NCI-H82 (cell line): Measurements from ENCODE around the gene NCAM2.

Experiments used
- DNase-seq: peaks from one replicate; lab custom pipeline; 2025; lab: John Stamatoyannopoulos, UW

The NCAM2 gene

DNA sequence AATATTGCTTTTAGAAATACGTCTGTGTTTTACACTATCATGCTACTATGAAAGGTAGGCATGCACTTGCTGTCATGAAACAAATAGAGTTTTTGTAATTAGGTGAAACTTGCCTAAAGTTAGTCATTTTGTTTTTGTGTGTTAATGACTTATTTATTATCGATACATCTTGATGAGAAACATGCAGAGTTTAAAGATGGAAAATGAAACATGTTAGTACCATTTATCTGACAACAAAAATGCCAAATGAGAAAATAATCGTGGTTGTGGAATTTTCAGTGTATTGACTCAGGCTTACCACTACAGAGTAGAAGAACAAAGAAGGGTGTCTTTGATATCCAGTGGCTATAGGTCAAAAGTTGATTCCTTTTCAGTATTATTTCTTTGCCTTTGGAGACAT lies 105.5 kb downstream of the NCAM2 start:
- no peak for DNase-seq

DNA sequence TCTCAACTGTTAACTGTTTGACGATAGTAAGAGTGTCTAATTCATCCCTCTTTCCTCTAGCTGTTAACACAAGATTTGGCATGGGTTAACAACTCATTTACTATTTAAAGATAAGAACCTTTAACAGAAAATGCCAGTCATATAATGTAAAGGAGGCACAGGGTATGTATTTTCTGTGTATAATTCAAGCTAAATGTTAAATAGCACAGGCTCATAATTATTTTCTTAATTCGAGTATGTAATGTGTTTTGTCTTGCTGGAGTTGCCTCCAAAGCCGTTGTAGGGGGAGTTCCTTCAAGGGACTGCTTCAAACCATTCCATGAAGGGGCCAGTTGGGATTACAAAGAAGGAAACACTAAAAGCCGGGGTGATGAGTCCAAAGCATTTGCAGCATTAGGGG lies 111.5 kb downstream of the NCAM2 start:
- DNase-seq, result no peak

DNA sequence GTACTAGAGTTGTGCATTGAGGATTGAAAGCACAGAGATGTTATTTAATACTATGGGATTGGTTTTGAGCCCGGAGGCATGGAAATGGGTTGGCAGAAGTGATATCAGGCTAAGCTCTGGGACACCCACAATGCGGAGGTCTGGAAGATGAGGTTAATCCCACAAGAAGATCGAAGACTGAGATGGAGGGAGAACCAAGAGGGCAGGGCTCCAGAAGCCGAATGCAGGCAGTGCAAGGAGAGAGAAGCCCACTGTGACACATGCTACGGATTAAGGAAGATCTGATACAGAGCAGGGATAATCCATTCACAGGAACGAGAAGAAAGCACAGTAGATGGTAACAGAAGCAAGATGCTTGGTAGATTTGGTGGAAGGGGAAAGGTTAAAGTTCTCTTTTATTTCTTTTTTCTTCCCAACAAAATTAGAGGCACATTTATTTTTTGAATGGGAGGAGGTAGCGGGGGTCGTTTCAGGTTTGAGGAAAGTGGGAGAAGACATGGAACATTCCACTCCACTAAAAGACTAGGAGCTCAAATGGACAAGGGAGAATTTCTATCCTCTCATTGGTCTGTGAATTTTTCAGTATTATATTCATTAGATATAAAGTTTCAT lies 113.2 kb downstream of the NCAM2 start:
- DNase-seq, result peak; percentile 89

DNA sequence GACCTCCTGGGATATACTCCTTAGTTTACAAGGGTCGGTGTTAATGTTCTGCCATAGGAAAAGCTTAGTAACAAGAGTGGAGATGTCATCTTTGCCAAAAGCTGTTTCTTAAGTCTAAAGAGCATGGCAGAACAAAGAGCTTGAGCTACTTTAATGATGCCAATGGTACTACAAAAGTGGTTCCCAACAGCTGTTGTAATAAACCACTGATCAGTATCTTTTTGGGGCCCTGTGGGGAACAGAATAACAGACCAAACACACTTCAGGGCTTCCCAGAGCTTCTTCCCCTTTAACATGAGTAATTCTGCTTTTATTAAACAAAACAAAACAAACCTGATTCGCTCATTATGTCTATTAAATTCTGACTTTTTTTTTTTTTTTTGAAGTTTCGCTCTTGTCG lies 116.3 kb downstream of the NCAM2 start:
- no peak for DNase-seq

DNA sequence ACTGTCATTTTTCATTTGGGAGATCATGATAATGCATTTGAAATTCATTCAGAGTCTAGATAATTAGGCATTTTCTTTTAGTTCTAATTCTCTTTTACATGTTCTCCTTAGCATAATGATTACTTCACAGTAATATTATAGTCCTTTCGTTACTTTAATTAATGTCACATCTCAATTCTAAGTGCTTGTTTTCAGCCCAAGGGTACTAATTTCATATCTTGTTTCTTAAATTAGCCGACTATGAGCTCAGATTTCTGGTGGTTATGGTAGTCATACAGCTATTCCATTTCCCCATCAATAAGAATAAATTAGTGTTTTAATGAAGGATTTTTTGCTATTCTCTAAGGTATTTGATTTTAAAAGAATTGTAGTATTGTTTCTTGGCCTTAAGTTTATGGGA lies 120.9 kb downstream of the NCAM2 start:
- no peak for DNase-seq

DNA sequence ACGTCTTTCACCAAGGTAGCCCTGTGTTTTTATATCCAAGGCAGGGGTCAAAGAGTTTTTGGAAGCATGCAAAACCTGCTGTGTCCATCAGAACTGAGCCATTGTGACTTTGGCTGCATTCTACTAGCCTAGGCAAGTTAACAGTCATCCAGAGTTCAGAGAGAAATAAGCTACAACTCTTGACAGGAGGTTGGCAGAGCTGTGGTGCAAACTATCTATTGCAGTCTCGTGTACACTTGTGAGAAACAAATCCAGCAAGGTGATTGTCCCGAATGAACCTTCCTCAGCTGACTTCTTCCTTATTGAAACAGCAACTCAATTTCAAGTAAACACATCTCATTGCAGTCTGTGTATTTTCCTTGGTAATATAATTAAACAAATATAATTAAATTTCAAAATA lies 124.5 kb downstream of the NCAM2 start:
- no peak for DNase-seq

DNA sequence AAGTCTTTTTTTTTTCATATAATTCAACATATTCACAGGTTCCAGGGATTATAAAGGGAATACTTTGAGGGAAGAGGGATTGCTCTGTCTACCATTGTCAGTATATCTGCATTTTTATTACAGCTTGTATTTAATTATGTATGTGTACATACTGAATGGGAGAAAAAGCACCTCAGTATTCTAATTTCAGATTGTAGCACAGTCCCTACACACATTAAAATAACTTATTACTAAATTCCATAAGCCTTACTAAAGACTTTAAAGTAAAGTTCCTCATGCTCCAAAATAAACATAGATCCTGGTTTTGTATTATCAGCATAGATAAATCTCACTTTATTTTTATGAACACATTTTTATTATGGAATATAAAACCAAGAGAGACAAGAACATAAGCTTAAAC lies 134.2 kb downstream of the NCAM2 start:
- no peak for DNase-seq

DNA sequence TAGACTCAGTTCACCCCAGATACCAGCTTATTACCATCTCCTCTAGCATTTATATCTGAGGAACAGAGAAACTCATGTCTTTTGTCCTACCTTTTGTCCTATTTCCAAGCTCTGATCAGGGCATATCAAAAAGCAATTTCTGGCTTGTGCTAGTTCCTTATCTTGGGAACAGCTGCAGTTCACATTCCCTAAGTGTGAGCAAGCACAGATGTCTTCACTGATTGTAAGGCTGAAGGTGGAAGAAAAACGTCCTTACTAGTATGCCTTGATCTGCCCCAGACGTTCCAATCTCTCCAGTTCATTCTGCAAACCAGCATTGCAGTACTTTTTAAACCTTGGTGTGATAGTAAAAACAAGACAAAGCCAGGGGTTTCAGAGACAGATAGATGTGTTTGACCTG lies 139.8 kb downstream of the NCAM2 start:
- DNase-seq, result no peak

DNA sequence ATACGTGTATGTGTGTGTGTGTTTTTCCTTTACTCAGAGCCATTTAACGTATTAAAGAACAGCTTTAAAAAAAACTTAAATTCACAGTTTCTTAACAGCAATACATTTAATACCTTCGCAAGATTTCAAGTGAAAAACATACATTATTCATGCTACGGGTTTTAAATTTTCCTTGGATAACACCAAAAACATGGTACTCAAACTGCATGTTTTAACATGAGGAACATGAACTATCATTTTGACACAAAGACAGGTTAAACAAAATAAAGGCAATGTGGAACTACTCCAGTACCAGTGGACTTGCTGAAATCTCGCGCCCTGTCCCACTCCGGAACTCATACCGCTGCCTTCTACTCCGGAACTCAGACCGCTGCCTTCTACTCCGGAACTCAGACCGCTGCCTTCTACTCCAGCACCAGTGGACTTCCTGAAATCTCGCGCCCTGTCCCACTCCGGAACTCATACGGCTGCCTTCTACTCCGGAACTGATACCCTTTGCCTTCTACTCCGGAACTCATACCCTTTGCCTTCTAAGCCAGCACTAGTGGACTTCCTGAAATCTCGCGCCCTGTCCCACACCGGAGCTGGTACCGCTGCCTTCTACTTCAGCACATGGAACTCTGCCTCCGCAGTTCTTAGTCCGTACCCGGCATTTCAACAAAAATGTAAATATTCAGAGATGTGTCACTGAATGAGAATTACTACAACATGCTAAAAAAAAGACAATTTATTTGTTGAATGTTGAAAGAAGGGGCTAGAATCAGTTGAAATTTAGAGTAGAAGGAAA lies 148.6 kb downstream of the NCAM2 start:
- DNase-seq, result peak; percentile 62

DNA sequence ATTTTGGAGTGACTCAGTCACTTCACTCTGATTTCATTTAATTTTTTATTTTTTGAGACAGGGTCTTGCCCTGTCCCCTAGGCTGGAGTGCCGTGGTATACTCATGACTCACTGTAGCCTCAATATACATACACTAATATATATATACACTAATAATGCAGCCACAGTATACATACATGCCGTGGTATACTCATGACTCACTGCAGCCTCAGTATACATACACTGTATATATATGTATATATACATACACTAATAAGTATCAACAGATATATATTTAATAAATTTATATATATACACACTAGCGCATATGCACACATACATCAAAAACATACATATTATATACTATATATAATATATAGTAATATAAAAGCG lies 149.2 kb downstream of the NCAM2 start:
- DNase-seq, result no peak

DNA sequence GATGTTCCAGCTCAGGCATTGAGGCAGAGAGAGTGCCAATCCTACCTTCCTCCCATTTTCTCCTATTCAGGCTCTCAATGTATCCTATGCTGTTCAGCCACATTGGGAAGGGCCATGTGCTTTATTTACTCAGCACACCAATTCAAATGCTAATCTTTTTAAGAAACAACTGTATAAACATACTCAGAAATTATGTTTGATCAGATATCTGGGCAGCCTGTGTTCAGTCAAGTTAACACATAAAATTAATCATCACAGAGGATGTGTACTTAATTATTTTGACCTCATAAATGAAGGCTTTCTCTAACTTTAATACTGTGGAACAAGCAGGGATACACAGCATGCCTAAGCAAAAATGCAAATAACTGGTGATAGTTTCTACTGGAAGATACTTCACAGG lies 149.8 kb downstream of the NCAM2 start:
- no peak for DNase-seq

DNA sequence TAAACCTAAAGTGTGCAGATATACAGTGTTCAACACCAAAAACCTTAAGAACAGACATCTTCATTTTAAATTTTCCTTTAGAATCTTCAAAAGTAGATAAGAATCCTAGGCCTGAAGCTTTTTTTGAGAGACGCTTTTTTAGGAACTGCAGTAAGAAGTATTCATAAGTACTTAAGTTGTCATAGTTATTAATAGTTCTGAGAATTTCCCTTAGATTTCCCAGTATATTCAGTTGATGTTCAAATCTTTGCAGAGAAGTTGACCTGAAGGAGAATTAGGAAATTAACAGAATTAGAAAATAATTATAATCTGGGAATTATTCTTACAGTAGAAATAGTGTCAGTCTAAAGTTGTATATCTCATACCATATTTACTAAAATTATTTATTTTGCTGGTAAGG lies 150.3 kb downstream of the NCAM2 start:
- no peak for DNase-seq

DNA sequence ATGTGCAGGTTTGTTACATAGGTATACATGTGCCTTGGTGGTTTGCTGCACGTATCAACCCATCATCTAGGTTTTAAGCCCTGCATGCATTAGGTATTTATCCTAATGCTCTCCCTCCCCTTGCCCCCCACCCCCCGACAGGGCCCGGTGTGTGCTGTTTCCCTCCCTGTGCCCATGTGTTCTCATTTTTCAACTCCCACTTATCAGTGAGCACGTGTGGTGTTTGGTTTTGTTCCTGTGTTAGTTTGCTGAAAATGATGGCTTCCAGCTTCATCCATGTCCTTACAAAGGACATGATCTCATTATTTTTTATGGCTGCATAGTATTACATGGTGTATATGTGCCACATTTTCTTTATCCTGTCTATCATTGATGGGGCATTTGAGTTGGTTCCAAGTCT lies 151.2 kb downstream of the NCAM2 start:
- DNase-seq, result peak; percentile 12

DNA sequence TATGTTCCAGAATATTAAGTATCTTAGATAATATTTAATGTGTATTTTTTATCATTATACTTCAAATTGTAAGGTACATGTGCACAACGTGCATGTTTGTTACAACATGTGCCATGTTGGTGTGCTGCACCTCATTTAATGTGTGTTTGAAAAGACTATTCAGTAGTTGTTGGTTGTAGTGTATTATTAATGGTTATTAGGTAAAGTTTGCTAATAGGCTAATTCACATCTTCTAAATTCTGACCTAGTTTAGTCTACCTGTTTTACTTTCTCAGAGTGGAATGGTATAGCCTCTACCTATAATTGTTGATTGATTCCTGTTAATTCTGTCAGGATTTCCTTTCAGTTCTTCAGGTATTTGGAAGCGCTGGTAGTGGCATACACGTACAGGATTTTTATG lies 153.0 kb downstream of the NCAM2 start:
- no peak for DNase-seq

DNA sequence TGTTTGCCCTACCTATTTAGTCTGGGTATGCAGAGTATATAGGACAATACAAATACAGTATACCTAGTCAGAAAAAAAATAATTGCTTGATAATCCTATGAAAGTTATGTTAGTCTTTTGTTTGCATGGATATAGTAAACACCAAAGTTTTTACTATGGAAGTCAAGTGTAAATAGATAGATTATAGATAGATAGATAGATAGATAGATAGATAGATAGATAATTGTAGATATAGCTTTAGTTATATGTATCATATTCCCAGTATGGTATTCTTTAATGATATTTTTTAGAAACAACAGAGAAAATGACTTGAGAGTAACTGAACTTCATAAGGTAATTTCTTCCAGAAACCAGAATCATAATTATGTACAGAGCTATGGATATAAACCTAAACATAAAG lies 158.2 kb downstream of the NCAM2 start:
- no peak for DNase-seq

DNA sequence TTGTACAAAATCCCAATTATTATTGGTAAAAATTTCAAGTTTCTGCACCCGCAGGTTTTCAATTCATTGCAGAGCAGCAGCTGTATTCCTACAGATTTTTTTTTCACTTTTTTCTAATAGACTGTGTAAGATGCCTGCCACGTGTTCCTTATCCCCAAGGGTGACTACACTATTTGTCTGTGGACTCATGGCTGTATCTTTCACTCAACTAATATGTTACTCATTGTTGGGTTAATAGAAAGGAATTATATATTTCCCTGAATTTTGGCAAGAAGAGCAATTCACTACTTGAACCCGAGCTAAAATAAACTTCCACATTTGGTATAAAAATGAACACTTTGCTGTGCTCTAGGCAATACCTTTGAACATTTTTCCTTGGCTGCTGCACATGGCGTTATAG lies 158.7 kb downstream of the NCAM2 start:
- no peak for DNase-seq

DNA sequence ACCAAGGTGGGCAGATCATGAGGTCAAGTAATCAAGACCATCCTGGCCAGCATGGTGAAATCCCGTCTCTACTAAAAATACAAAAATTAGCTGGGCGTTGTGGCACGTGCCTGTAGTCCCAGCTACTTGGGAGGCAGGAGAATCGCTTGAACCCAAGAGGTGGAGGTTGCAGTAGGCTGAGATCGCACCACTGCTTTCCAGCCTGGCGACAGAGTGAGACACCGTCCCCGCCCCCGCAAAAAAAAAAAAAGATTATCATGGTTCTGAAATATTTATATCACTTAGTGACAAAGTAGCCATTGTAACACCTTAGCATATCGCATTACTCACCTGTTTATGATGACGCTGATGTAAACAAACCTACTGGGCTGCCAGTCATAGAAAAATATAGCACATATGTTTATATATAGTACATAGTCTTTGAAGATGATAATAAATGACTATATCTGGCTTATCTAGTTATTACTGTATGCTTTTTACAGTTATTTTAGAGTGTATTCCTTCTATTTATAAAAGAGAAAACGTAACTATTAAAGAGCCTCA lies 160.2 kb downstream of the NCAM2 start:
- DNase-seq, result no peak

DNA sequence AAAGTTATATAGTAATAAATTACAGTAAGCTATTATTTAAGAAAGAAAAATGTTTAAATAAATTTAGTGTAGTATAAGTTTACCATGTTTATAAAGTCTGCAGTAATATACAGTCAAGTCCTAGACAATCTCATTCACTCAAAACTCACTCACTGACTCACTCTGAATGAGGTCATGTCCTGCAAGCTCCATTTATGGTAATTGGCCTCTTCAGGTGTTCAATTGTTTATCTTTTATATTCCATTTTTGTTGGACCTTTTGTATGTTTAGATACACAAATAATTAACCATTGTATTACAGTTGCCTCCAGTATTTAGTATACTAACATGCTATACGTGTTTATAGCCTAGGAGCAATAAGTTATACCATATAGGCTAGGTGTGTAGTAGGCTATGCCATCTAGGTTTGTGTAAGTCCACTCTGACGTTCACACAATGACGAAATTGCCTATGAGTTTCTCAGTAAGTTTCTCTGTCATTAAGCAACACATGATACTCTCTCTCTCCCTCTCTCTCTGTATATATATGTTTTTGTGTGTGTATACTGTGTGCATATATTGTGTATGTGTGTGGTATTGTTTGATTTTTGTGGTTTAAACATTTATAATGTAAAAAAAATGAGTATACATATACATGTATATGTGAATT lies 161.2 kb downstream of the NCAM2 start:
- DNase-seq, result no peak

DNA sequence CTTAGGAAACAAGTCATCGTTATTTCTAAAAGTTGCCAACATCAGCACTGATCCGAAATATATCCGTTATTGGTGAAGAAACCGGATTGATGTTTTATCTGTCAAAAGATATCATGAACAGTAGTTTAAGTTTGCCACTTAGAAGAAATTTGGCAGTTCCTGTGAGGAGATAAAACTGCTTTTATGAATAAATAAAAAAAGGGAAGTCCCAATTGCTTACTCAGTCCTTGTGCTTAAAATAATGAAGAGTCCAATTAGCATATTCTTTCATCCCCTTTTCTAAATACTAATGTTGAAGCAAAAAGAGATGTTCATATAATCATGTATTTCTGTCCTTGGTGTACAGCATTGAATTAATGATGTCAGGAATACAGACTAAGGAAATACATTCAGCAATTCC lies 164.6 kb downstream of the NCAM2 start:
- no peak for DNase-seq

DNA sequence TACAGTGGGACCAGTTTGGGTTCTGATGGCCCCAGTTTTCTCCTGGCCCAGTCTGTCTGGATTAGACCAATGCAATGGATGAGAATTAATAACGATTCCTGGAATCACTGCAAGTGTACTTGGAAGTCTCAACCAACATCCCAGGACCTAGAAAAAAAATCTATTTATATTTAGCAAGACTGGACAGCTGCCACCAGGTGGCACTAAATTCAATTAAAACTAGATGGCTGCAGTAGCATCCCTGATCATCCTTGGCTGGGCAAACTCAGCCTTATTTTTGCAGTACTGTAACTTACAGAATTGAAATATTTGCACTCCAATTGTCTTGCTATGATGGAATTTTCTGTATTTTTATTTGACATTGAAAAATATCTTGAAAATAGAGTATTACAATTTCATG lies 165.7 kb downstream of the NCAM2 start:
- peak; percentile 86 for DNase-seq

DNA sequence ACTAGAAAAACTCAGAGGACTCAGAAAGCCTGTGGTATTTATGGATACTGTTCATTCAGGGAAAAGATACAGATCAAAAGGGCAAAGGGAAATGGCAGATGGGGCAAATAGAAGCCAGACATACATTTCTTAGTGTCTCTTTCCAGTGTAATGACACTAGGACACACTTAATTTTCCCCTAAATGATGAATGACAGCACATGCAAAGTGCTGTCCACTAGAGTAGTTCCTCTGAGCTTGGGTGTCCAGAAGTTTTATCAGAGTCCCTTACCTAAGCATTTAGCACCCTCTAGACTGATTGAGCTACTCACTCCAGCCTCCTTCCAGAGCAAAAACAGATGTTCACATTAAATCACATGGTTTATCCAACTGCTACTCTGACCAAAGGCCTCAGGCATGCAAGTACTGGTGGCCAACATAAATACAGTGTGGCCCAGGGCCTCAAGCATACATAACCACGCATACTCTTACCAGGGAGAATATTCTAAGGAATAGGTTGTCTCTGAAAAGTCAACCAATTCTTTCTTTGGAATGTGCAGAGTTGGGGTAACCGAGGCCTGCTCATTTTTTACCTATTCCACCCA lies 166.9 kb downstream of the NCAM2 start:
- DNase-seq, result no peak

DNA sequence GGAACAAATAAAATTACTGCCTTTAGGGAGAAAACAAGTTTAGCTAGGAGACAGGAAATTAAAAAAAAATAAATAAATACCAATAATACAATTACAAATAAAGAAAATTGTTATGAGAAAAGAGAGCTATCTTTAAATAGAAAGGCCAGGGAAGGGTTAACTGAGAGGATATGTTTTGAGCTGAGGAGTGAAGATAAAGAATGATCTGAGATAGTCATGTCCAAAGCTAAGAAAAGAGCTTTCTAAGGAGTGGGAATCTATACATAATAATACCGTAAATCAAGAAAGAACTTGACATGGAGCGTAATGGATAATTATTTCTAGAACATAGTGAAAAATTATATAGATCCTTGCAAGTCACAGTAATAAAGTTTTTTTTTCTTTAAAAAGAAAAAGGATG lies 176.5 kb downstream of the NCAM2 start:
- DNase-seq, result no peak

DNA sequence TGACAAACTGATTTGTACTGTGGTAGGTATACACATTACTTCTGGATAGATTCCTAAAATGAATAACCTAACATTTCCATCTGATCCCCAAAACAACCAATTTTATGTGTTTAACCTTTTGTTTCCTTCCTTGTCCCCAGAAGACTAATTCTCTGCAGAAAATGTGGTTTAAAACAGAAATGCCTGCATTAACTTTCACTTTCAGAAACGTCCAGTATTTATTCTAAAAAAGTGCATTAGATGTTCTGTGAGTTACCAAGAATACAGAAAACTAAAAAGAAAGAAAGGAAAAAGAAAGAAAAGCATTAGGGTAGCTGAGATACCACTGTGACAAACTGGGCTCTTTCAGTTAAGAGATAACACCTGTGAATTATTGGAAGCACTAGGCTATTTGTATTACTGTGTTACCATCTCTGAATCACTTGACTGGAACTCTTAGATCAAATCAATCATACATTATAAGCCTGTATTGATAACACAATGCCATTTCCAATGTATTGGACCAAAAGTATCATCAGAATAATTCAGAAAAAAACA lies 177.7 kb downstream of the NCAM2 start:
- DNase-seq, result no peak
